Upper lobe of left lung (tissue), 4 donors: ENCODE measurements around the gene ABT1.

Source experiments
- CTCF ChIP-seq, 6 experiments: fragments of 450-650 bp in 4 of 6; fragments of 200-600 bp in 2 of 6; sonication (generic) in 2 of 6; IDR thresholded peaks; one replicate each; pipeline ENCODE4 v1.5.1; 2016 to 2019; ENCODE audit warnings: antibody characterized with exemption in 6 of 6
- EP300 ChIP-seq, 4 donors: sonication (generic); formaldehyde crosslinking; IDR thresholded peaks; one replicate each; pipeline ENCODE4 v1.5.1; 2017; ENCODE audit warnings: antibody characterized with exemption in 4 of 4, control low read depth in 2 of 4
- POLR2A ChIP-seq, 4 donors: fragments of 450-650 bp; IDR thresholded peaks; one replicate each; pipeline ENCODE4 v1.5.1; 2016 to 2017; ENCODE audit warnings: antibody characterized with exemption in 4 of 4, mild to moderate bottlenecking in 2 of 4

DNA sequence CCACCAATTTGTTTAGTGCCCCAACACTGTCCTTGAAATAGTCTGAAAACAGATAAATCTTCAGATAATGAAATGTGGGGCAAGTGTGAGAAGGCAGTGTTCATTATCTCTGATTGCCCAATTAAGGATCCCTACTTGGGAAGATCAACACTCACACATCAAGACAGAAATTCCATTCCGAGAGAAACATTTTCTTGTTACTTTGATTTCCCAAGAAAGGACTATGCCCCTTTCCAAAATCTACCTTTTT lies 42.4 kb upstream of the ABT1 start:
- no peak for TF ChIP-seq CTCF (IDR thresholded peaks at IDR 0.05)
- TF ChIP-seq POLR2A (IDR thresholded peaks at IDR 0.05) = no peak
- TF ChIP-seq EP300 (IDR thresholded peaks at IDR 0.05) = no peak
